Trophoblast cell (in vitro differentiated cells and primary cell): ENCODE data around the gene MTHFD1L.
"Not testable (repeated sequence)": the region's sequence is repeated elsewhere in the genome, so short reads cannot be mapped to it uniquely, and the experiment has no call there.

Experiments
- DNase-seq, 2 donors: peaks; one replicate each; pipeline ENCODE4 v3.0.0-alpha.2; 2016
- H2AFZ ChIP-seq: 2 replicates; pipeline ENCODE4 v1.6.1; 2013; ENCODE audit warnings: low read length, moderate library complexity, mild to moderate bottlenecking; ENCODE audit not compliant: insufficient read depth, poor library complexity
- H2AK5ac ChIP-seq: 2 replicates; pipeline ENCODE4 v1.6.1; 2013; ENCODE audit warnings: mild to moderate bottlenecking, low read length
- H2BK120ac ChIP-seq: 2 replicates; pipeline ENCODE4 v1.6.1; 2013; ENCODE audit warnings: low read length, mild to moderate bottlenecking, moderate library complexity; ENCODE audit not compliant: insufficient read depth, poor library complexity
- H2BK12ac ChIP-seq: 2 replicates; pipeline ENCODE4 v1.6.1; 2013; ENCODE audit warnings: mild to moderate bottlenecking, low read length, moderate library complexity
- H2BK5ac ChIP-seq: 2 replicates; pipeline ENCODE4 v1.6.1; 2013; ENCODE audit warnings: low read length, low read depth, moderate library complexity, mild to moderate bottlenecking; ENCODE audit not compliant: poor library complexity
- H3K14ac ChIP-seq: 2 replicates; pipeline ENCODE4 v1.6.1; 2013; ENCODE audit warnings: mild to moderate bottlenecking, low read length
- H3K18ac ChIP-seq: 2 replicates; pipeline ENCODE4 v1.6.1; 2013; ENCODE audit warnings: mild to moderate bottlenecking, low read length
- H3K23ac ChIP-seq: 2 replicates; pipeline ENCODE4 v1.6.1; 2013; ENCODE audit warnings: low read length
- H3K27ac ChIP-seq: 2 replicates; pipeline ENCODE4 v1.5.1; 2013; ENCODE audit warnings: low read depth, mild to moderate bottlenecking, inconsistent platforms, low read length, moderate library complexity
- H3K27me3 ChIP-seq: 2 replicates; pipeline ENCODE4 v1.6.1; 2013; ENCODE audit warnings: inconsistent platforms, mild to moderate bottlenecking, low read length, moderate library complexity; ENCODE audit not compliant: insufficient read depth
- H3K36me3 ChIP-seq, 2 experiments: 1 replicate in 1 of 2; 2 replicates in 1 of 2; pipeline ENCODE4 v1.6.1; 2013; ENCODE audit warnings: low read length in 2 of 2, mild to moderate bottlenecking in 2 of 2, moderate library complexity in 1 of 2; ENCODE audit not compliant: insufficient read depth in 2 of 2, control insufficient read depth in 1 of 2
- H3K4ac ChIP-seq: 2 replicates; pipeline ENCODE4 v1.6.1; 2013; ENCODE audit warnings: low read depth, mild to moderate bottlenecking, low read length, moderate library complexity
- H3K4me1 ChIP-seq, 2 experiments: 1 replicate in 1 of 2; 2 replicates in 1 of 2; pipeline ENCODE4 v1.6.1; 2013; ENCODE audit warnings: low read length in 2 of 2, mild to moderate bottlenecking in 2 of 2, moderate library complexity in 1 of 2; ENCODE audit not compliant: insufficient read depth in 2 of 2, control insufficient read depth in 1 of 2
- H3K4me2 ChIP-seq: 2 replicates; pipeline ENCODE4 v1.6.1; 2013; ENCODE audit warnings: inconsistent platforms, mild to moderate bottlenecking, low read length, moderate library complexity
- H3K4me3 ChIP-seq: 2 replicates; pipeline ENCODE4 v1.5.1; 2013; ENCODE audit warnings: mild to moderate bottlenecking, low read depth, low read length, inconsistent platforms
- H3K79me1 ChIP-seq: one replicate; pipeline ENCODE4 v1.6.1; 2013; ENCODE audit warnings: low read length
- H3K79me2 ChIP-seq: 2 replicates; pipeline ENCODE4 v1.6.1; 2013; ENCODE audit warnings: low read length, mild to moderate bottlenecking; ENCODE audit not compliant: control insufficient read depth, insufficient read depth, poor library complexity
- H3K9ac ChIP-seq: 2 replicates; pipeline ENCODE4 v1.6.1; 2013; ENCODE audit warnings: mild to moderate bottlenecking, low read length
- H3K9me3 ChIP-seq: 2 replicates; pipeline ENCODE4 v1.6.1; 2013; ENCODE audit warnings: low read depth, mild to moderate bottlenecking, control low read depth, inconsistent platforms, low read length; ENCODE audit not compliant: insufficient read depth
- H4K12ac ChIP-seq: 2 replicates; pipeline ENCODE4 v1.6.1; 2013; ENCODE audit warnings: low read depth, mild to moderate bottlenecking, low read length, moderate library complexity
- H4K8ac ChIP-seq: 2 replicates; pipeline ENCODE4 v1.6.1; 2013; ENCODE audit warnings: low read depth, mild to moderate bottlenecking, low read length, moderate library complexity
- H4K91ac ChIP-seq: one replicate; pipeline ENCODE4 v1.6.1; 2013; ENCODE audit warnings: low read depth, mild to moderate bottlenecking, low read length, moderate library complexity
- WGBS: extraction: QIAGEN DNeasy Blood & Tissue Kit; methylation state at CpG from one replicate; pipeline ENCODE4 v1.1.7; 2013; ENCODE audit warnings: missing lambda C conversion rate; ENCODE audit not compliant: insufficient read length, insufficient coverage; ENCODE audit errors: extremely low coverage; 5-methylcytosine and 5-hydroxymethylcytosine counted together

Gene MTHFD1L

GRCh38 chr6:150828107-150828506 is 37.4 kb upstream of the MTHFD1L start:
- not testable (repeated sequence) for H3K79me2 ChIP-seq, H3K18ac ChIP-seq, H3K4me1 ChIP-seq, H3K9ac ChIP-seq, H3K14ac ChIP-seq, H3K4me3 ChIP-seq, H2AK5ac ChIP-seq, H4K91ac ChIP-seq, H4K8ac ChIP-seq, H3K4me2 ChIP-seq, H3K9me3 ChIP-seq, H2BK5ac ChIP-seq, H3K27me3 ChIP-seq, H3K4ac ChIP-seq, H2AFZ ChIP-seq, H2BK120ac ChIP-seq, H4K12ac ChIP-seq, H3K27ac ChIP-seq, H2BK12ac ChIP-seq, H3K23ac ChIP-seq, H3K79me1 ChIP-seq
- DNase-seq = peak in 1 of 2 donors; percentile 16
- peaks cover 13 to 15% of the 10 kb centered on the region in 2 experiments for H3K36me3 ChIP-seq
- no CpG with 5 or more reads among the region's 9 CpGs for WGBS

- H3K18ac ChIP-seq = no peak overlapping the region
- H3K9ac ChIP-seq = no peak overlapping the region
- no CpG with 5 or more reads among the region's 13 CpGs for WGBS
- H3K4me3 ChIP-seq = no peak overlapping the region
- no peak overlapping the region for H3K4me2 ChIP-seq
- no peak overlapping the region for H4K12ac ChIP-seq
- no peak overlapping the region for H2BK5ac ChIP-seq
- H3K9me3 ChIP-seq = no peaks in the 10 kb centered on the region
- H3K27ac ChIP-seq = no peak overlapping the region
- H3K23ac ChIP-seq = no peak overlapping the region
- no peak for DNase-seq
- no peak overlapping the region for H2BK120ac ChIP-seq
- H4K91ac ChIP-seq = no peak overlapping the region
- no peak overlapping the region for H2BK12ac ChIP-seq
- H3K36me3 ChIP-seq = peaks cover 15 to 17% of the 10 kb centered on the region in 2 experiments
- H2AK5ac ChIP-seq = no peak overlapping the region
- no peak overlapping the region for H3K14ac ChIP-seq
- no peak overlapping the region for H3K4ac ChIP-seq
- H3K79me2 ChIP-seq = no peaks in the 10 kb centered on the region
- H2AFZ ChIP-seq = no peak overlapping the region
- no peaks in the 10 kb centered on the region for H3K27me3 ChIP-seq
- H3K79me1 ChIP-seq = no peaks in the 10 kb centered on the region
- H4K8ac ChIP-seq = no peak overlapping the region
- H3K4me1 ChIP-seq = no peaks in the 10 kb centered on the region
These were observed 34.9 kb upstream of the MTHFD1L start for GRCh38 chr6:150830439-150831165.

- Histone ChIP-seq H2BK120ac (no peak overlapping the region), H4K91ac (no peak overlapping the region), H2BK12ac (no peak overlapping the region), H3K9ac (no peak overlapping the region), H2AFZ (no peak overlapping the region), H3K4me2 (no peak overlapping the region), H3K27ac (no peak overlapping the region), H3K36me3 (peaks cover 15 to 17% of the 10 kb centered on the region in 2 experiments), H3K4me3 (no peak overlapping the region), H3K4ac (no peak overlapping the region), H3K18ac (no peak overlapping the region), H3K79me1 (no peaks in the 10 kb centered on the region), H4K8ac (no peak overlapping the region), H3K23ac (no peak overlapping the region), H3K14ac (no peak overlapping the region), H3K27me3 (no peaks in the 10 kb centered on the region), H3K9me3 (no peaks in the 10 kb centered on the region), H3K79me2 (no peaks in the 10 kb centered on the region), H4K12ac (no peak overlapping the region), H2BK5ac (no peak overlapping the region), H2AK5ac (no peak overlapping the region), H3K4me1 (no peaks in the 10 kb centered on the region)
- WGBS = no CpG with 5 or more reads among the region's 14 CpGs
- DNase-seq = no peak
These were observed 33.9 kb upstream of the MTHFD1L start for GRCh38 chr6:150831577-150831976.

GRCh38 chr6:150835620-150836019 is 29.9 kb upstream of the MTHFD1L start:
- Histone ChIP-seq H3K4me2 (no peak overlapping the region), H2AK5ac (no peak overlapping the region), H3K36me3 (peaks cover 16 to 22% of the 10 kb centered on the region in 2 experiments), H3K79me1 (no peaks in the 10 kb centered on the region), H2AFZ (no peak overlapping the region), H4K12ac (no peak overlapping the region), H3K4ac (no peak overlapping the region), H3K23ac (no peak overlapping the region), H3K9me3 (no peaks in the 10 kb centered on the region), H3K4me1 (no peaks in the 10 kb centered on the region), H2BK12ac (no peak overlapping the region), H2BK5ac (no peak overlapping the region), H3K79me2 (no peaks in the 10 kb centered on the region), H3K9ac (no peak overlapping the region), H4K8ac (no peak overlapping the region), H3K14ac (no peak overlapping the region), H3K18ac (no peak overlapping the region), H3K27ac (no peak overlapping the region), H3K27me3 (no peaks in the 10 kb centered on the region), H3K4me3 (no peak overlapping the region), H4K91ac (no peak overlapping the region), H2BK120ac (no peak overlapping the region)
- peak in 1 of 2 donors; percentile 21 for DNase-seq
